ENCODE results near the gene SAE1.

SAE1 gene

GRCh38 chr19:47093841-47094240 is 36.8 kb upstream of the SAE1 start:
- H3K27ac ChIP-seq = peak overlapping the region; percentile 89
- TF ChIP-seq, protein P1, sequence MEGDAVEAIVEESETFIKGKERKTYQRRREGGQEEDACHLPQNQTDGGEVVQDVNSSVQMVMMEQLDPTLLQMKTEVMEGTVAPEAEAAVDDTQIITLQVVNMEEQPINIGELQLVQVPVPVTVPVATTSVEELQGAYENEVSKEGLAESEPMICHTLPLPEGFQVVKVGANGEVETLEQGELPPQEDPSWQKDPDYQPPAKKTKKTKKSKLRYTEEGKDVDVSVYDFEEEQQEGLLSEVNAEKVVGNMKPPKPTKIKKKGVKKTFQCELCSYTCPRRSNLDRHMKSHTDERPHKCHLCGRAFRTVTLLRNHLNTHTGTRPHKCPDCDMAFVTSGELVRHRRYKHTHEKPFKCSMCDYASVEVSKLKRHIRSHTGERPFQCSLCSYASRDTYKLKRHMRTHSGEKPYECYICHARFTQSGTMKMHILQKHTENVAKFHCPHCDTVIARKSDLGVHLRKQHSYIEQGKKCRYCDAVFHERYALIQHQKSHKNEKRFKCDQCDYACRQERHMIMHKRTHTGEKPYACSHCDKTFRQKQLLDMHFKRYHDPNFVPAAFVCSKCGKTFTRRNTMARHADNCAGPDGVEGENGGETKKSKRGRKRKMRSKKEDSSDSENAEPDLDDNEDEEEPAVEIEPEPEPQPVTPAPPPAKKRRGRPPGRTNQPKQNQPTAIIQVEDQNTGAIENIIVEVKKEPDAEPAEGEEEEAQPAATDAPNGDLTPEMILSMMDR (conservative IDR thresholded peaks at IDR 0.05) = no peak
- no peak for TF ChIP-seq ZFX (IDR thresholded peaks at IDR 0.05)

DNA sequence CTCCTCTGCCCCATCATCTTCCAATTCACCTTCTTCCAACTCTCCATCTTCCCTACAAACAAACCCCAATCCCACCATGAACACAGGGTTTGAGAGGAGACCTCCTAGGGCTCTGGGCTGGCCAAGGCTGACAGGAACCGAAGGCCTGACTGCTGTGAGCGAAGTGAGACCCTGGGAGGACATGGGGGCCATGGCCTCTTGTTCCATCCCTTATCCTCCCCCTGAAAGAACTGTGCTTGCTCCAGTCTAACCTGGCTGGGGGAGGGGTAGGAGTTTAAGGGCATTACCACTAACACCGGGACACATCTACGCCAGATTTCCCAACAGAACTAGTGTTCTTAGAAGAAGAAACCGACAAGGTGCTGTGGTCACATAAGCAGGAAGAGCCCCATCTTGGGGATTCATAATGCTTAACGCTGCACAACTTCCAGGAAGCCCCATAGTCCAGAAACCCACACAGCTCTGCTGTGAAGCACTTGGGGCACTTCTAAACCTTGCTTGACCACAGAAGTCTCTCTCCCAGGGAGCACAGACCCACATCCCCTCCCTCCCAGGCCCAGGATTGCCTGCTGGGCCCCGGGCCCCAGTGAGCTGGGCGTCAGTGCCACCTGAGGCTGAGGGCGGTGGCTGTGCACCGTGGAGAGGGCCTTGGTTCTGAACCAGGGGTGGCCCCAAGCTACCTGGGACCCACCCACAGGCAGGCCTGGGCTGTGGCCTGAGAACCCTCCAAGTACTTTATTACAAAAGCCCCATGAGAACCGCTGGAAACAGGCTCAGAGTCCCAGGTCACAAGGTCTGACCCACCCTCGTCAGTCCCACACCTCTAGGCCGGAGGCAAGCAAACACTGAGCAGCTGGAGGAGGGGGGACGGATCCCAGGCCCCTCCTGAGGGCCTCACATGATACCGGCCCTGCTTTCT is 35.8 kb upstream of the SAE1 start:
- H3K27ac ChIP-seq = peak overlapping the region; percentile 89

GRCh38 chr19:47095476-47096099 is 35.0 kb upstream of the SAE1 start:
- TF ChIP-seq ZFX (IDR thresholded peaks at IDR 0.05) = no peak
- TF ChIP-seq, protein P1 (conservative IDR thresholded peaks at IDR 0.05) = no peak
- H3K27ac ChIP-seq = peak overlapping the region; percentile 89

More for the DNA sequence above, 35.8 kb upstream of the SAE1 start:
- no peak for TF ChIP-seq ZFX (IDR thresholded peaks at IDR 0.05)
- TF ChIP-seq, protein P1 (conservative IDR thresholded peaks at IDR 0.05) = no peak

GRCh38 chr19:47096100-47096704 is 34.4 kb upstream of the SAE1 start:
- peak overlapping the region; percentile 89 for H3K27ac ChIP-seq
- TF ChIP-seq, protein P1 (conservative IDR thresholded peaks at IDR 0.05) = no peak
- no peak for TF ChIP-seq ZFX (IDR thresholded peaks at IDR 0.05)

GRCh38 chr19:47096721-47097120 is 33.9 kb upstream of the SAE1 start:
- TF ChIP-seq, protein P1 (conservative IDR thresholded peaks at IDR 0.05) = no peak
- TF ChIP-seq ZFX (IDR thresholded peaks at IDR 0.05) = no peak
- H3K27ac ChIP-seq = peak overlapping the region; percentile 89

DNA sequence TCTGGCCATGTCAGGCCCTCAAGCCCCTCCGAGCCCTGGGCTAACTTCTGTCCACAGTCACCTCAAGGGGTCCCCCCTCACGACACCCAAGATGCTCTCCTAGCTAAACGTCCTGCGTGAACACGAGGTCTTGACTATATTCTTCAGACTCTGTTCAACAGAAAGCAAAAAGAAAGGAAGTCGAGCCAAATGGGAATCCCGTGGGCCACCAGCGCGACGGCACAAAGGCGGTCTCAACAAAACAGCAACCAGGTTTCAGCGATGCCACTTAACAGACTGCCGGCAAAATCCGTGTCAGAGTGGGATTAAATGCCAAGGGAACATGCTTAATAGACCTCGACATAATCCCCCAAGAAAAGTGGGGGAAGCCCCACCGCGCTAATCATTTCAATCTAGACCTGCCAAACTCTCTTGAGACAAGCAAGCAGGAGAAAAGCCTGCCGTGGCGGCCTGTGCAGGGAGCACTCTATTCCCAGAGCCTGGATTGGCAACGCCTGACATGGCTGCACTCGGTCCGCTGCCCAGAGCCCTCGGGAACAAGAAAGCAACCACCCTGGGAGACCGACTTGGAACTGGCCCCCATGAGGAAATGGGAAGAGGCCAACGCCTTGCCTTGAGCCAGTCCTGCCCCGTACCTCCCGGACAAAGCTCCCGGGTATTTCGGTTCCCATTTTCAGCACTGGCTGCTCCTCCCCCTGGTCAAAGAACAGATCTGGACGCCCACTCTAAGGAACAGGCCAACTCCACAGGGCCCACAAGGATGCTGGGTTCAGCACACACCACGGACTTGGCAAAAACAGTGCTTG is 33.0 kb upstream of the SAE1 start:
- no peak for TF ChIP-seq ZFX (IDR thresholded peaks at IDR 0.05)
- TF ChIP-seq, protein P1 (conservative IDR thresholded peaks at IDR 0.05) = no peak
- peak overlapping the region; percentile 89 for H3K27ac ChIP-seq
